Measurements from ENCODE around the gene ARF3.

- TF ChIP-seq CTCF (IDR thresholded peaks at IDR 0.05; ENCODE audit: low read depth, low read length, missing input control) (no peak), TAF1 (conservative IDR thresholded peaks at IDR 0.05) (no peak), ZBTB33 (IDR thresholded peaks at IDR 0.05) (no peak), GABPA (IDR thresholded peaks at IDR 0.05 in 1 of 2, conservative IDR thresholded peaks at IDR 0.05 in 1 of 2) (no peak), ATF3 (IDR thresholded peaks at IDR 0.05) (no peak)
Observed at GRCh38 chr12:48917857-48918537, 39.3 kb downstream of the ARF3 start.
